HepG2 (cell line): Measurements from ENCODE around the gene LSMEM2. TPM values are rescaled to one million over a fixed set of nuclear protein-coding genes. Genes with fewer than 3 reads are reported as not detected.
A peak's percentile ranks its signal among the peaks of the same experiment; 100 is the strongest.

Source experiments
- BHLHE40 ChIP-seq: IDR thresholded peaks from 2 replicates; pipeline ENCODE4 v1.6.1; 2011; ENCODE audit warnings: low read length, improper control_type of control experiment
- CBFB ChIP-seq: sonication (generic); formaldehyde crosslinking; IDR thresholded peaks from 2 replicates; pipeline ENCODE4 v1.4.0; 2020; ENCODE audit warnings: missing genetic modification reagents
- DPF2 ChIP-seq: sonication (generic); formaldehyde crosslinking; IDR thresholded peaks from 2 replicates; pipeline ENCODE4 v1.4.0; 2020; ENCODE audit warnings: mild to moderate bottlenecking, low read depth, missing genetic modification reagents, borderline replicate concordance
- HMG20B ChIP-seq: conservative IDR thresholded peaks from 2 replicates; pipeline ENCODE4 v1.6.1; 2016; ENCODE audit warnings: missing genetic modification reagents, missing compliant biosample characterization
- LCORL ChIP-seq, 2 experiments: fragments of 450-650 bp in 1 of 2; sonication (generic) in 1 of 2; formaldehyde crosslinking in 1 of 2; IDR thresholded peaks; 2 replicates each; pipeline versions ENCODE4 v1.5.0 to v1.6.1; 2017 to 2020; ENCODE audit warnings: antibody characterized with exemption in 1 of 2, missing genetic modification reagents in 1 of 2
- MTA3 ChIP-seq: sonication (generic); formaldehyde crosslinking; IDR thresholded peaks from 2 replicates; pipeline ENCODE4 v1.4.0; 2020; ENCODE audit warnings: missing genetic modification reagents
- PAF1 ChIP-seq: IDR thresholded peaks from 2 replicates; pipeline ENCODE4 v1.6.1; 2016; ENCODE audit warnings: missing genetic modification reagents, missing compliant biosample characterization
- PHF8 ChIP-seq: sonication (generic); formaldehyde crosslinking; IDR thresholded peaks from 2 replicates; pipeline ENCODE4 v1.5.0; 2020; ENCODE audit warnings: missing genetic modification reagents
- PREB ChIP-seq: sonication (generic); formaldehyde crosslinking; IDR thresholded peaks from 2 replicates; pipeline ENCODE4 v1.4.0; 2020; ENCODE audit warnings: missing genetic modification reagents
- SCMH1 ChIP-seq: sonication (generic); formaldehyde crosslinking; IDR thresholded peaks from 2 replicates; pipeline ENCODE4 v1.9.0; 2021; ENCODE audit warnings: missing genetic modification reagents, mild to moderate bottlenecking, borderline replicate concordance
- ZNF598 ChIP-seq: sonication (generic); formaldehyde crosslinking; IDR thresholded peaks from 2 replicates; pipeline ENCODE4 v1.5.1; 2020; ENCODE audit warnings: mild to moderate bottlenecking, missing genetic modification reagents, borderline replicate concordance
- polyA plus RNA-seq, 8 experiments: library from polyadenylated mRNA; depleted of rRNA in 3 of 8; stranded (reverse) in 7 of 8; unstranded in 1 of 8; fragments of >200 nt; fragmentation: Illumina TruSeq in 4 of 8; extraction: Trizol in 4 of 8; gene quantifications; 2 replicates each; pipeline versions ENCODE4 v1.2.1 to v1.2.3, GENCODE V29; 2011 to 2016; ENCODE audit warnings: low read depth in 4 of 8, missing spikeins in 1 of 8, mixed read lengths in 1 of 8; ENCODE audit not compliant: insufficient read depth in 1 of 8
- total RNA-seq, 5 experiments: library from RNA; depleted of rRNA; stranded (reverse); fragments of >200 nt; fragmentation: Illumina TruSeq; extraction: Trizol; gene quantifications; 2 replicates each; pipeline ENCODE4 v1.2.3, GENCODE V29; 2016; ENCODE audit warnings: low read depth in 1 of 5
- TF ChIP-seq, protein P1 (sequence below): sonication (generic); formaldehyde crosslinking; IDR thresholded peaks from 2 replicates; pipeline ENCODE4 v1.4.0; 2020; ENCODE audit warnings: missing genetic modification reagents, borderline replicate concordance
- TF ChIP-seq, protein P2 (sequence below): sonication (generic); formaldehyde crosslinking; IDR thresholded peaks from 2 replicates; pipeline ENCODE4 v1.5.0; 2020; ENCODE audit warnings: missing genetic modification reagents, mild to moderate bottlenecking, borderline replicate concordance
- TF ChIP-seq, protein P3 (sequence below): sonication (generic); formaldehyde crosslinking; conservative IDR thresholded peaks from 2 replicates; pipeline ENCODE4 v1.4.0; 2020; ENCODE audit warnings: missing genetic modification reagents
- TF ChIP-seq, protein P4 (sequence below): sonication (generic); formaldehyde crosslinking; IDR thresholded peaks from 2 replicates; pipeline ENCODE4 v1.5.1; 2020; ENCODE audit warnings: missing genetic modification reagents, mild to moderate bottlenecking, borderline replicate concordance

LSMEM2 gene
- total and polyA plus RNA-seq, 2 of the 13 experiments (the other 11 are each of a cell fraction or from before 2014, with no cell fraction given): 0.07 to 0.41 TPM

DNA sequence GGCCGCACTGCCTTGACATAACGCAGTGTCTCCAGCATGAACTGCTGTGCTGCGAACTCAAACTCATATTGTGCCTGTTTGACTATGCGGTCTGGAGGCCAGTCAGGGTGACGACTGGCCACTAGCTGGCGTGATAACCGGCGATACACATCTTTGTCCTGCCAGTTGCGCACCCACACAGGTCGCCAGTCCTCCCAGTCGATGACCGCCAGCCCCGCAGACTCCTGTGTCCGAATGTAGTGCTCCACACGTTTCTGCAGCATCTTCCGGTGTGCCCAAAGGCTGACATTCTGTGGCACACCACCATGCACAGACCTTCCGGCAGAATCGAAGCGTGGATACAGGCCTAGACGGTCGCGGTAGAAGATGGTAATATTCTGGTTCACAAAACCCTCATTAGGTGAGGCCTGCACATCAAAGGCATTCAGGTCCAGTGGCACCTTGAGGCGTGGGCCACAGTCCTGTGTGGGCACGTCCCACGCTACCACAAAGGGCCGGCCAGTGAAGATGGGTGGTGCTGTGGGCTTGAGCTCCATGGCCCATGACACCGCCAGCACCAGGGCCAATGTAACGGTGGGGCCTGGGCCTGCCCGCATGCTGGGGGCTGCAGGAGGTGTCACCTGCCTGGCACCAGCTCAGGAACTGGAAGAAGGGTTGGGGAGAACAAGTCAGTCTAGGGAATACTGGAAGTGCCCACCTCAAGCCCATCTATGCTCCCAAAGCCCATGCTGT, 41.2 kb downstream of the LSMEM2 start (continued):
- TF ChIP-seq HMG20B (CRISPR knock-in tag) (no peak), SCMH1 (CRISPR knock-in tag) (no peak), LCORL (IDR thresholded peaks at IDR 0.05) (no peak), LCORL (CRISPR knock-in tag; IDR thresholded peaks at IDR 0.05) (no peak), ZNF598 (peak; percentile 35; the same call in 1 of the 2 replicates), PREB (CRISPR knock-in tag) (no peak), PHF8 (CRISPR knock-in tag) (no peak), CBFB (CRISPR knock-in tag) (no peak), DPF2 (no peak), PAF1 (no peak), MTA3 (CRISPR knock-in tag) (no peak), BHLHE40 (no peak)
- TF ChIP-seq, protein P1, sequence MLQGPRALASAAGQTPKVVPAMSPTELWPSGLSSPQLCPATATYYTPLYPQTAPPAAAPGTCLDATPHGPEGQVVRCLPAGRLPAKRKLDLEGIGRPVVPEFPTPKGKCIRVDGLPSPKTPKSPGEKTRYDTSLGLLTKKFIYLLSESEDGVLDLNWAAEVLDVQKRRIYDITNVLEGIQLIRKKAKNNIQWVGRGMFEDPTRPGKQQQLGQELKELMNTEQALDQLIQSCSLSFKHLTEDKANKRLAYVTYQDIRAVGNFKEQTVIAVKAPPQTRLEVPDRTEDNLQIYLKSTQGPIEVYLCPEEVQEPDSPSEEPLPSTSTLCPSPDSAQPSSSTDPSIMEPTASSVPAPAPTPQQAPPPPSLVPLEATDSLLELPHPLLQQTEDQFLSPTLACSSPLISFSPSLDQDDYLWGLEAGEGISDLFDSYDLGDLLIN (CRISPR knock-in tag): no peak
- TF ChIP-seq, protein P2, sequence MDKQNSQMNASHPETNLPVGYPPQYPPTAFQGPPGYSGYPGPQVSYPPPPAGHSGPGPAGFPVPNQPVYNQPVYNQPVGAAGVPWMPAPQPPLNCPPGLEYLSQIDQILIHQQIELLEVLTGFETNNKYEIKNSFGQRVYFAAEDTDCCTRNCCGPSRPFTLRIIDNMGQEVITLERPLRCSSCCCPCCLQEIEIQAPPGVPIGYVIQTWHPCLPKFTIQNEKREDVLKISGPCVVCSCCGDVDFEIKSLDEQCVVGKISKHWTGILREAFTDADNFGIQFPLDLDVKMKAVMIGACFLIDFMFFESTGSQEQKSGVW: no peak
- TF ChIP-seq, protein P3, sequence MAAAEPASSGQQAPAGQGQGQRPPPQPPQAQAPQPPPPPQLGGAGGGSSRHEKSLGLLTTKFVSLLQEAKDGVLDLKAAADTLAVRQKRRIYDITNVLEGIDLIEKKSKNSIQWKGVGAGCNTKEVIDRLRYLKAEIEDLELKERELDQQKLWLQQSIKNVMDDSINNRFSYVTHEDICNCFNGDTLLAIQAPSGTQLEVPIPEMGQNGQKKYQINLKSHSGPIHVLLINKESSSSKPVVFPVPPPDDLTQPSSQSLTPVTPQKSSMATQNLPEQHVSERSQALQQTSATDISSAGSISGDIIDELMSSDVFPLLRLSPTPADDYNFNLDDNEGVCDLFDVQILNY (CRISPR knock-in tag): no peak
- TF ChIP-seq, protein P4, sequence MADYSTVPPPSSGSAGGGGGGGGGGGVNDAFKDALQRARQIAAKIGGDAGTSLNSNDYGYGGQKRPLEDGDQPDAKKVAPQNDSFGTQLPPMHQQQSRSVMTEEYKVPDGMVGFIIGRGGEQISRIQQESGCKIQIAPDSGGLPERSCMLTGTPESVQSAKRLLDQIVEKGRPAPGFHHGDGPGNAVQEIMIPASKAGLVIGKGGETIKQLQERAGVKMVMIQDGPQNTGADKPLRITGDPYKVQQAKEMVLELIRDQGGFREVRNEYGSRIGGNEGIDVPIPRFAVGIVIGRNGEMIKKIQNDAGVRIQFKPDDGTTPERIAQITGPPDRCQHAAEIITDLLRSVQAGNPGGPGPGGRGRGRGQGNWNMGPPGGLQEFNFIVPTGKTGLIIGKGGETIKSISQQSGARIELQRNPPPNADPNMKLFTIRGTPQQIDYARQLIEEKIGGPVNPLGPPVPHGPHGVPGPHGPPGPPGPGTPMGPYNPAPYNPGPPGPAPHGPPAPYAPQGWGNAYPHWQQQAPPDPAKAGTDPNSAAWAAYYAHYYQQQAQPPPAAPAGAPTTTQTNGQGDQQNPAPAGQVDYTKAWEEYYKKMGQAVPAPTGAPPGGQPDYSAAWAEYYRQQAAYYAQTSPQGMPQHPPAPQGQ: 0 out of 2 replicates have a peak, but pooled peaks have one; percentile 33
- TF ChIP-seq, all 625 proteins: peak for 38
